Stimulated activated CD8-positive, alpha-beta memory T cell treated with anti-CD3 and anti-CD28 coated beads, Interleukin-12 subunit alpha, Interleukin-12 subunit beta, amount 100 ng/mL, for 24 hours (primary cell): ENCODE data around the gene RNF34.
"Not testable (repeated sequence)": the region's sequence is repeated elsewhere in the genome, so short reads cannot be mapped to it uniquely, and the experiment has no call there.

Experiments used
- DNase-seq: peaks from one replicate; pipeline ENCODE4 v3.0.0-alpha.2; 2020; ENCODE audit errors: extremely low read depth

The RNF34 gene

GRCh38 chr12:121399391-121400331, at the start of gene RNF34:
TSS of gene RNF34 (plus strand) at chr12:121400118. CDS start at chr12:121400213, 95 bp downstream.
- peak; percentile 97 for DNase-seq

- DNase-seq: peak; percentile 81
Observed at GRCh38 chr12:121351820-121352681, 47.9 kb upstream of the RNF34 start, which contains the start of gene ANAPC5. TSS of gene ANAPC5 (minus strand) at chr12:121352411. CDS start at chr12:121352340, 71 bp downstream.

- no peak for DNase-seq
Observed at GRCh38 chr12:121352682-121353018, 47.3 kb upstream of the RNF34 start.

GRCh38 chr12:121355818-121356217, 44.1 kb upstream of the RNF34 start:
- DNase-seq: no peak

- DNase-seq: no peak
Observed at GRCh38 chr12:121356657-121357056, 43.3 kb upstream of the RNF34 start.

- DNase-seq: no peak
Observed at GRCh38 chr12:121357331-121357730, 42.6 kb upstream of the RNF34 start.

GRCh38 chr12:121358073-121358472, 41.8 kb upstream of the RNF34 start:
- no peak for DNase-seq

GRCh38 chr12:121364683-121365121, 35.2 kb upstream of the RNF34 start:
- DNase-seq: no peak

GRCh38 chr12:121365416-121366062, 34.4 kb upstream of the RNF34 start:
- no peak for DNase-seq

- DNase-seq: no peak
Observed at GRCh38 chr12:121366063-121366459, 33.9 kb upstream of the RNF34 start.

GRCh38 chr12:121371404-121371803, 28.5 kb upstream of the RNF34 start:
- no peak for DNase-seq

GRCh38 chr12:121373755-121374154, 26.2 kb upstream of the RNF34 start:
- DNase-seq: no peak

GRCh38 chr12:121374336-121374735, 25.6 kb upstream of the RNF34 start:
- DNase-seq: not testable (repeated sequence)

GRCh38 chr12:121374945-121375584, 24.9 kb upstream of the RNF34 start:
- DNase-seq: not testable (repeated sequence)

- no peak for DNase-seq
Observed at GRCh38 chr12:121376754-121377697, 22.9 kb upstream of the RNF34 start.

GRCh38 chr12:121378736-121379135, 21.2 kb upstream of the RNF34 start:
- no peak for DNase-seq

- no peak for DNase-seq
Observed at GRCh38 chr12:121379945-121380344, 20.0 kb upstream of the RNF34 start.

- no peak for DNase-seq
Observed at GRCh38 chr12:121383601-121384021, 16.3 kb upstream of the RNF34 start.

GRCh38 chr12:121384891-121385290, 15.0 kb upstream of the RNF34 start:
- not testable (repeated sequence) for DNase-seq

- DNase-seq: no peak
Observed at GRCh38 chr12:121388421-121388981, 11.4 kb upstream of the RNF34 start.
